ENCODE data around the gene MAB21L3.

The MAB21L3 gene

GRCh38 chr1:116167625-116168276, 56.6 kb downstream of the MAB21L3 start:
- no peak for FAIRE-seq

- FAIRE-seq: no peak
Observed at GRCh38 chr1:116168277-116169032, 57.3 kb downstream of the MAB21L3 start.

- no peak for FAIRE-seq
Observed at GRCh38 chr1:116169898-116170297, 58.7 kb downstream of the MAB21L3 start.

GRCh38 chr1:116170721-116171589, 59.8 kb downstream of the MAB21L3 start:
- FAIRE-seq: no peak

GRCh38 chr1:116172666-116173065, 61.5 kb downstream of the MAB21L3 start:
- FAIRE-seq: no peak

- FAIRE-seq: no peak
Observed at GRCh38 chr1:116175611-116176010, 64.4 kb downstream of the MAB21L3 start.

GRCh38 chr1:116176306-116176789, 65.1 kb downstream of the MAB21L3 start:
- no peak for FAIRE-seq

GRCh38 chr1:116177861-116178260, 66.7 kb downstream of the MAB21L3 start:
- FAIRE-seq: no peak

GRCh38 chr1:116178837-116179236, 67.6 kb downstream of the MAB21L3 start:
- FAIRE-seq: no peak

GRCh38 chr1:116179419-116179818, 68.2 kb downstream of the MAB21L3 start:
- no peak for FAIRE-seq

- FAIRE-seq: no peak
Observed at GRCh38 chr1:116179964-116180363, 68.8 kb downstream of the MAB21L3 start.

GRCh38 chr1:116182019-116182714, 71.0 kb downstream of the MAB21L3 start:
- no peak for FAIRE-seq

Measured in A204.1 (cell line).